ENCODE measurements around the gene PGLYRP2.
A peak's percentile ranks its signal among the peaks of the same experiment; 100 is the strongest.
"Not testable (repeated sequence)": the region's sequence is repeated elsewhere in the genome, so short reads cannot be mapped to it uniquely, and the experiment has no call there.

Gene PGLYRP2

GRCh38 chr19:15488489-15489226 is 9.4 kb upstream of the PGLYRP2 start:
- DNase-seq: no peak

DNA sequence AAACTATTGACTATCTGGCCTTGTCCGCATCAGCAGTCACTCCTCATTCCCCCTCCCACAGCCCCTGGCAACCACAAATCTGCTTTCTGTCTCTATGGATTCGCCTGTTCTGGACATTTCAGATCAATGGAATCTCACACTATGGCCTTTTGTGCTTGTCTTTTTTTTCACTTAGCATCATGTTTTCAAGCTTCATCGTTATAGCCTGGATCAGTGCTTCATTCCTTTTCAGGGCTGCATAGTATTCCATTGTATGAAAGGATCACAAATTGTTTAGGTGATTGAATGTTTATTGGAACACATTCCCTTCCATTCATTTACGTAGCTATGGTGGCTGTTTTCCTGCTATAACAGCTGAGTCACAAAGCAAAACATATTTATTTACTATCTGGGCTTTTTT is 7.7 kb upstream of the PGLYRP2 start:
- no peak for DNase-seq

GRCh38 chr19:15485768-15486167 is 6.5 kb upstream of the PGLYRP2 start:
- not testable (repeated sequence) for DNase-seq

DNA sequence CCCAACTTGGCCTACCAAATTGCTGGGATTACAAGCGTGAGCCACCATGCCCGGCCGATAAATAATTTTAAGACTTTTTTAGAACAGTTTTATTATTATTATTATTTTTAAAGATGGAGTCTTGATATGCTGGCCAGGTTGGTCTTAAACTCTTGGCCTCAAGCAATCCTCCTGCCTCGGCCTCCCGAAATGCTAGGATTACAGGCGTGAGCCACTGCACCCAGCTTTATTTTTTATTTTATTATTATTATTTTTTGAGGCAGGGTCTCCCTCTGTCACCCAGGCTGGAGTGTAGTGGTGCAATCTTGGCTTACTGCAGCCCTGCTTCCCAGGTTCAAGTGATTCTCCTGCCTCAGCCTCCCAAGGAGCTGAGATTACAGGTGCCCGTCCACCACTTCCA is 1.7 kb upstream of the PGLYRP2 start:
- DNase-seq: not testable (repeated sequence)

DNA sequence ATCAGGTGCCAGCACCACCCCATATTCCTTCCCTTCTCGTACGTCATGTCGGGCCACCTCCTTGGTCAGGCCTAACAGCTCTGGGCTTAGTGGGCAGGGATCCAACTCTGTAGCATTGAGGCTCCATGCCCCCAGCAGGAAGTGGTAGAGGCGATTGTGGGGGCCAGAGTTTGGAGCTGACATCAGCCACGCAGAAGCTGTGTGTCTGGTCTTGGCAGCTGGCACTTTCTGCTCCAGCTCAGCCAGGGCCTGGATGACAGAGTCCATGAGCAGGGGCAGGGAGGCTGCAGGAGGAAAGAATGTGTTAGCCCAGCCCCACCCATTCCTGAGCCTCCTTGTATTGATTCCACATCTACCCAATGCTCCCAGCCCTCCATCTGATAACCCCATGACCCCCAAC is 3.0 kb downstream of the PGLYRP2 start:
- DNase-seq: no peak

DNA sequence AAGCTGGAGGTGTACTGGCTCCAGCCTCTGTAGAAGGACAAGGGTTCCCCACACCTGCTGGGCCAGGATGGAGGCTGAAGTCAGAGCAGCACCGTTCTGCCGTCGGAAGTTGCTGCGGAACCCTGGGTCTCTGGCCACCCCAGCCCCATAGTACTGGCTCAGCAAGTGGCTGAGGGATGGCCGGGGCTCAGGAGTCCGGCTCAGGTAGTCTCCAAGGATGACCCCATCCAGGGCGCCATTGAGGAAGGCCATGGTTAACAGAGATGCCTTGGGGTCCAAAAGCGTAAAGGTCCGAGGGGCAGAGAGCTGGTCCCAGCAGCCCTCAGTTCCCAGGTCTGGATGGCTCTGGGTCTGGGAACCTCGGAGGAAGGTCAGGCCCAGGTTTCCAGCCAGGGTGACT is 3.7 kb downstream of the PGLYRP2 start:
- no peak for DNase-seq

DNA sequence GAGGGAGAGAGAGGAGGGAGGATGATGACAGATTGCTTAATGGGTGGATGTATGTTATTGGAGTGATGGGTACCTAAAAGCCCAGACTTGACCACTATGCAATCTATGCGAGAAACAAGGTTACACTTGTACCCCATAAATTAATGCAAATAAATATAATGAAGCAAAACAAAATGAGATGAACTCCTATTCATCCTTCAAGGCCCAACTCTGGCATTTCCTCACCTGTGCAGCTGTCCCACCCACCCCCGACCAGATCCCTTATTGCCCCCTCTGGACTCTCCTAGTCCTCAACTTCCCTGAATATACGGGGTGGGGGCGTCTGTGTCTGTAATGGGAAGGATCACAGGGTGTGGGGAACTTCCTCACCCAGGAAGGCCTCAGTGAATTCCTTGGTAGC is 4.1 kb downstream of the PGLYRP2 start:
- no peak for DNase-seq

GRCh38 chr19:15473821-15474220 is 5.5 kb downstream of the PGLYRP2 start:
- DNase-seq: not testable (repeated sequence)

- no peak for DNase-seq
Measured at GRCh38 chr19:15471639-15472101, 7.6 kb downstream of the PGLYRP2 start.

DNA sequence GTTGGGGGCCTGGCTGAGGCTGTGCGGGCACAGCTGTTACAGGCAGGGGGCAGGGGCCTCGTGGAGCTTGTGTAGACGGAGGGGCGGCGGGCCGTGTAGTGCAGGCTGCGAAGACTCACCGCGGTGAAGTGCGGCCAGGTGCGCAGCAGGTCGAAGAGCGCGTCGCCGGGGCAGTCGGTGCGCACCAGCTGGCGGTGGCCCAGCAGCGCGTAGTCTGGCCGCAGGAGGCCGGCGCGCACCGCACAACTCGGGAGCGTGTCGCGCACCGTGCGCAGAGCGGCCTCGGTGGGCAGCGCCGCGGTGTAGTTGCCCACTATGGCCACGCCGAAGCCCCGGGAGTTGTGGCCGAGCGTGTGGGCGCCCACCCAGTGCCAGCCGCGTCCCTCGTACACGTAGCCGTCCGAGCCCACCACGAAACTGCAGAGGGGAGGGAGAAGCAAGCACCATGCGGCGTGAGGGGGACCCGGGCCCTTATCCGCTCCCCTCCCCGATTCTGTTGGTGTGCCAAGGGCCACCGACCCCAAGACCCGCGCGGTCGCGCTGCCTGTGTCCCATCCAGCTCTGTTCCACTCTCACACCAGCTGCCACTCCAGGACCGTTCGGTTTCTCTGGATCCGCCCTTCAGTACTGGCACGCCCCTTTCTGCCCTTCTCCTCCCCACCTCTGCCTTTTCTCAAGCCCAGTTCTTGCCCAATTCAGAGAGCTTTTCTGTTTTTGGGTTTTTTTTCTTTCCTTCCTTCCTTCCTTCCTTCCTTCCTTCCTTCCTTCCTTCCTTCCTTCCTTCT is 9.6 kb downstream of the PGLYRP2 start:
- DNase-seq: peak; percentile 19

- DNase-seq: no peak
Measured at GRCh38 chr19:15468675-15469512, 10.4 kb downstream of the PGLYRP2 start.

- no peak for DNase-seq
Measured at GRCh38 chr19:15467734-15468214, 11.5 kb downstream of the PGLYRP2 start.

GRCh38 chr19:15466851-15467733 is 12.2 kb downstream of the PGLYRP2 start:
- no peak for DNase-seq

GRCh38 chr19:15464394-15465385 is 14.6 kb downstream of the PGLYRP2 start, which contains the start of gene RASAL3:
Gene RASAL3, minus strand, starts transcription at chr19:15464544. Its CDS starts 186 bp downstream, at chr19:15464358.
- no peak for DNase-seq

DNA sequence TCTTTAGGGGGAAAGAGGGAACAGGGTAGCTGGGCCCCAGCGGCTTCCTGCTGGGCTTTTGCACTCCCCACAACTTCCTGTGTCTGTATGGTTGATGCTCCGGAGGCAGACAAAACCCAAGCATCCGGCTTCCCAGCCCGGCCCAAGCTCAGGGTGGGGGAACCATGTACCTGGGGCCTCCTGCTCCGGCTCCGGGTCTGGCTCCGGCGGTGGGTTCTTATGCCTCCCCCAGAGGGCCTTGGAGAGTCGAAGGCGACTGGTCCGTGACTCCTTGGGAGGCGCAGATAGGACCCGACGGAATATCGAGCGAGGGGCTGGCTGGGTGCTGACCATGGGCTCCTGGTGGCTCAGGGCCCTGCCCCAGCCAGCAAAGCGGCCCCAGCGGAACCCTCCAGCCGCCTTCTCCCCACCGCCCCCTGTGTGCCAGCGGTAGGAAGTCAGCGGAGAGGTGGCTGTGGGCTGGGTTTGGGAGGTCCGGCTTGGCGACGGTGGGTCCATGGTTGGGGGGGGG is 15.4 kb downstream of the PGLYRP2 start:
- DNase-seq: no peak

GRCh38 chr19:15461694-15462093 is 17.6 kb downstream of the PGLYRP2 start:
- no peak for DNase-seq

GRCh38 chr19:15457701-15458484 is 21.4 kb downstream of the PGLYRP2 start:
- DNase-seq: peak; percentile 33

GRCh38 chr19:15456871-15457700 is 22.2 kb downstream of the PGLYRP2 start:
- peak; percentile 28 for DNase-seq
